Stimulated activated CD8-positive, alpha-beta memory T cell treated with anti-CD3 and anti-CD28 coated beads, Interleukin-7, amount 100 ng/mL, for 48 hours (primary cell): ENCODE measurements around the gene LYZL1.
"Not testable (repeated sequence)": the region's sequence is repeated elsewhere in the genome, so short reads cannot be mapped to it uniquely, and the experiment has no call there.

Source experiments
- DNase-seq, 2 donors: peaks; one replicate each; pipeline ENCODE4 v3.0.0-alpha.2; 2020; ENCODE audit warnings: low read depth in 1 of 2; ENCODE audit errors: extremely low read depth in 1 of 2

LYZL1 gene

DNA sequence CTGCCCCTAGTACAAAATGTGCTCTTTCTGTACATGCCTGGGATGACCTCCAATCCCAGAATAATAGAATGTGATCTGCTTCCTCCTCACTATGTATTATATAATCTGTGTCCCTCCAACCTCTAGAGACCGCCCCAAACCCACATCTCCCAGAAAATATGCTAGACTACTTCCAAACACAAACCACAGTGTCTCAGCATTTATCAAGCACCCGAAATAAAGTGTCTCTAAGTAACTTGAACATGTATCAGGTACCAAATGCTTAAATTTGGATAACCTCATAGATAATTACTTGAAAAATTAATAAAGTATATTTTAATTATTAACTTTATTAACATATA lies 16.1 kb downstream of the LYZL1 start:
- DNase-seq: no peak

DNA sequence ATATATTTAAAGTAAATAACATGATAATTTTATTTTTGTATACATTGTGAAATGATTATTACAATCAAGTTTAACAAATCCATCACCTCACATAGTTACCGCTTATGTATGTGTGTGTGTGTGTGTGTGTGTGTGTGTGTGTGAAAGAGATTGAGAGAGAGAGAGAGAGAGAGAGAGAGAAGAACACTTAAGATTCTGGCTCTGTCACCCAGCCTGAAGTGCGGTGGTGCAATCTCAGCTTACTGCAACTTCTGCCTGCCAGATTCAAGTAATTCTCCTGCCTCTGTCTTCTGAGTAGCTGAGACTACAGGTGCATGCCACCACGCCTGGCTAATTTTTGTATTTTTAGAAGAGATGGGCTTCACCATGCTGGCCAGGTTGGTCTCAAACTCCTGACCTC lies 17.8 kb downstream of the LYZL1 start:
- no peak for DNase-seq

DNA sequence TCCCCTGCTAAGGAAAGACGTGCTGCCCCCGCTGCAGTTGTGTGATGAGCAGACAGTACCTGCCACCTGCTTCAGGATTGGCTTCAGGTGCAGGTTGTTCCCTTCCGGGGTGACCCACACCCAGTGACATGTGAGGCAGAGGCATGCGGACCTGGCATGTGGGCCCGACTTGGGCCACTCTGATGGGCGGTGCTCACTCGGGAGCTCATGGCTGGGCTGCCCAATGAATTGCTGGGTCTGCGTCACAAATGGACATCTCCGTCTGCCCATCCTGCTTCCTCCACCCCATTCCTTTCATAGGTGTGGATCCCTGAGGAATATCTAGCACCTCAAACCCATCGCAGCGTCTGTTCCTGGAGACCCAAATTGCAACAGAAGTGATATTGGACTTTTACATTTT lies 19.3 kb downstream of the LYZL1 start:
- not testable (repeated sequence) for DNase-seq

DNA sequence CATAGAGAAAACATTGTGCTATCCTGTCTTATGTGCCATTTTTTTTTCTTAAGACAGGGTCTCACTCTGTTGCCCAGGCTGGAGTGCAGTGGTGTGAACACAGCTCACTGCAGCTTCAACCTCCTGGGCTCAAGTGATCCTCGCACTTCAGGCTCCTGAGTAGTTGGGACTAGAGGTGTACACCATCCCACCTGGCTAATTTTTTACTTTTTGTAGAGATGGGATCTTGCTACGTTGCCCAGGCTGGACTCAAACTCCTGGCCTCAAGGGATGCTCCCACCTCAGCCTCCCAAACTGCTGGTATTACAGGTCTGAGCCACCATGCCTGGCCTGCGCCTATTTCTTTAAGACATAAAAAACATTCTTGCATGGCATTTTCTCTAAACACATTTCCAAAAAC lies 20.6 kb downstream of the LYZL1 start:
- DNase-seq: no peak

DNA sequence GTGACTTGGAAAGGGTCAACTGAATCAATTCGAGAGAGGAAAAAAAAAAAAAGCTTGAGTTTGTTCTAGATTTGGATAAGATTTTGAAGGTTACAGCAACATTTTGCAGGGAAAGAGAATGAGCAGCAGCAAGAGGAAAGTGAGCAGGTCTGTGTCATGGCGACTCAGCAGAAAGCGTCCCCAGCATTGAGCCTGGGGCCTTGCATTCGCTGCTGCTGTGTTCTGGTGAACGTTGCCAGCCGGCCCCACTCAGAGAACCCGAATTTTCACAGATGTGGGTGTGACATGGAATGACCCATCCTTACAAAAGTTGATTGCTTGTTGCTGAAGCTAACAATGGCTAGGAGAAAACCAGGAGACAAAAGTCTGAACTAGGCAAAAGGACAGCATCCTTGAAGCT lies 21.6 kb downstream of the LYZL1 start:
- not testable (repeated sequence) for DNase-seq

DNA sequence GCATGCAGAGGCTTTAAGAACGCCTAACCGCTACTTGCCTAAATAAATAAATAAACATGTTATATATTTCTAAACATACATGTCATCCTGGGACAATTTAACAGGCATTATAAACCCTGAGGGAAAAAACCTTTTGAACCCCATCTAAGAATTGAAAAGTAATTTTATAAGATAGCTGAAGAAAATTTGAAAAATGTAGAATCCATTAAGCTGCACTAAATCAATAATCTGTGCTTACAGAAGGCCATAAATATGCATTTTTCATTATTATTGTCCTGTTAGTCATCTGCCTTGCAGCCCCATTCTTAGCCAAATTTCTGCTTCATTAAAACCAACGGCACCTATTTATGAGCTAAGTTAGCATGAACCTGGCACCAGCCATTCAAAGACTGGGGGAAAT lies 24.2 kb downstream of the LYZL1 start:
- DNase-seq: no peak

DNA sequence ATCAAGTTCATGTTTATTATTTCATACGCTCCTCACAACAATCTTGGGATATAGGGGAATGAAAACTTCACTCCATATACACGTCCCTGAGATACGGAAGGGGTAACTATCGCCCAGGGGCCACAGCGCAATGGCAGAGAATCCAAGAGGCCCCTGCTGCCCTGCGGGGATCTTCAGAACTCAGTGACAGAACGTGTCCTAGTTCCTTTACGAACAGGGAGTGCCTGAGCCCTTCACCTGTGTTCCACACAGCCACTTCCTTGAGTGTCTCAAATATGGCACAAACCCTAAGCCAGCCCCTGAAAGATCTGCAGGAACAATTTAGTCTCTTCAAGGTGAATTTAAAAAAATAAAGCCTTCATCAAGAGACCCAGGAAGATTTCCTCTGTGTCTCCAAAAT lies 25.9 kb downstream of the LYZL1 start:
- no peak for DNase-seq

DNA sequence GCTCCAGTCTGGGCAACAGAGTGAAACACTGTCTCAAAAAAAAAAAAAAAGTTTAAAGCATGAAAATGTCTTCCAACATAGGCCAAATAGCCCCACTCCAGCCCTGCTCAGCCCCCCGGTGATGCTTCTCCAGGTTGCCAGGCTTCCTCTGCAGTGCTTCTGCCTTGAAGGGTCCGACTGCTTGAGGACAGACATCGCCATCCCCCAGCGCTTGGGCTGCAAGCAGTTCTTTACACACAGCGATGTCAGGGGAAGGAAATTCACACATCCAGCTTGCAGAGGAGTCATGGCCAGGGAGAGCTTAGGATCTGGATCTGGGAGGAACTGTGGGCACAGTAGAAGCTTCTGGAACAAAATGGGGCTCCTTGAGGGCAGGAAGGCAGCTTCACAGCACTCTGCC lies 26.9 kb downstream of the LYZL1 start:
- DNase-seq: no peak

DNA sequence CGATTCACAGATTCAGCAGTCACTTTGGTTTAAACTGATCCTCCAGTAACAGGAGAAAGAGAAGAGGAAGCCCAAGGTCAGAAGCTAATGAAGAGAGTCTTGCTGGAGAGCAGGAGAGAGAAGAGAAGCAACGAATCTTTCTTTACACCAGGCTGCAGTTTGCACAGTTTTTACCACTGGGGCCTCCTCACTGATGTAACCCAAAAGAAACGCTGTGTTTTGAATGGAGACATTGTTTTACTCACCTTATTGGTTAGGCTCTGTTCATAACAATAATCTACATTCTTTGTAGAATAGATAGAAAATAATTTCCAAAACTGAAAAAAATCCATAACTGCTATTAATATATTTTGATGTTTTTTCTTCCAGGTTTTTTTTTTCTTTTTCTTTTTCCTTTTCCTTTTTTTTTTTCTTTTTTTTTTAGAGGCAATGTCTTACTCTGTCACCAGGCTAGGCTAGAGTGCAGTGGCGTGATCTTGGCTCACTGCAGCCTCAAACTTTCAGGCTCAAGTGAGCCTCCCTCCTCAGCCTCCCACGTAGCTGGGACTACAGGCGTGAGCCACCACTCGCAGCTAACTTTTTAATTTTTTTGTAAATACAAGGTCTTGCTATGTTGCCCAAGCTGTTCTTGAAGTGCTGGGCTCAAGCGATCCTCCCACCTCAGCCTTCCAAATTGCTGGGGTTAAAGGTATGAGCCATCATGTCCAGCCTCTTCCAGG lies 27.6 kb downstream of the LYZL1 start:
- DNase-seq: no peak

DNA sequence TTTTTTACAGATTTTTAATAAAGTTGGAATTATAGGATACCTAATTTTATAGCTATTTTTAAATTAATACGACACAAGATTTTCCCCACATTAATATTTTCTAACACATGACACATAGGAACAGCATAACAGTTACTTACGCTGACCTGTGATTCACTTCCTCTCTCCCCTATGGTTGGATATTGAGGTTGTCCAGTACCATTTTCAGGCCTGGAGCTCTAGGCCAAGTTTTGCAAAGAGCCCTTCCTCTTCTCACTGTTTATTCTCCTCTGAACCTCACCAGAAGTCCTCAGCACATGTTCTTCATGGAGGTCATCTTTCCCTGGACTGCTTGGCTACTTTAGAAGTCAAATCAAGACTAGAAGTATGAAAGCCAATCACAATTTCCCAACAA lies 28.2 kb downstream of the LYZL1 start:
- no peak for DNase-seq

DNA sequence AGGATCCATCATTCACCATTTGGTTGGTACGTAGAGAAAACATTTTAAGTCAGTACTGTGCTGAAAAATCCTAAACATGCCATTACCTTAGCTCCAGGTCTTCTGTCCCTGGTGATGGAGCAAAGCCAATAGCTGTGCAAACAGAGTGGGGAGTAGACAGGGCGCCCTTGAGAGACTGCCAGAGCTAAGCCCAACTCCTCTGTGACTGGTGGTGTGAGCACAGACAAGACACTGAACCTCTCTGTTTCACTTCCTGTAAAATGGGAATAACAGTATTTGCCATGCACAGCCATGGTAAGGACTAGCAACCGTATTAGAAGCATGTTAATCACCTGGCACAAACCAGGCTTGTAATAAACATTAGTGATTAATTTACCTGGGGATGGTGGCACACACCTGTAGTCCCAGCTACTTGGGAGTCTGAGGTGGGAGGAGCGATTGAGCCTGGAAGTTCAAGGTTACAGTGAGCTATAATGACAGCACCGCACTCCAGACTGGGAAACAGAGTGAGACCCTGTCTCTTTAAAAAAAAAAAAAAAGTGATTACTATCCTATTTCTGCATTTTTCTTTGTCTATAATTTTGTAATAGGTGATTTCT lies 28.7 kb downstream of the LYZL1 start:
- no peak for DNase-seq

DNA sequence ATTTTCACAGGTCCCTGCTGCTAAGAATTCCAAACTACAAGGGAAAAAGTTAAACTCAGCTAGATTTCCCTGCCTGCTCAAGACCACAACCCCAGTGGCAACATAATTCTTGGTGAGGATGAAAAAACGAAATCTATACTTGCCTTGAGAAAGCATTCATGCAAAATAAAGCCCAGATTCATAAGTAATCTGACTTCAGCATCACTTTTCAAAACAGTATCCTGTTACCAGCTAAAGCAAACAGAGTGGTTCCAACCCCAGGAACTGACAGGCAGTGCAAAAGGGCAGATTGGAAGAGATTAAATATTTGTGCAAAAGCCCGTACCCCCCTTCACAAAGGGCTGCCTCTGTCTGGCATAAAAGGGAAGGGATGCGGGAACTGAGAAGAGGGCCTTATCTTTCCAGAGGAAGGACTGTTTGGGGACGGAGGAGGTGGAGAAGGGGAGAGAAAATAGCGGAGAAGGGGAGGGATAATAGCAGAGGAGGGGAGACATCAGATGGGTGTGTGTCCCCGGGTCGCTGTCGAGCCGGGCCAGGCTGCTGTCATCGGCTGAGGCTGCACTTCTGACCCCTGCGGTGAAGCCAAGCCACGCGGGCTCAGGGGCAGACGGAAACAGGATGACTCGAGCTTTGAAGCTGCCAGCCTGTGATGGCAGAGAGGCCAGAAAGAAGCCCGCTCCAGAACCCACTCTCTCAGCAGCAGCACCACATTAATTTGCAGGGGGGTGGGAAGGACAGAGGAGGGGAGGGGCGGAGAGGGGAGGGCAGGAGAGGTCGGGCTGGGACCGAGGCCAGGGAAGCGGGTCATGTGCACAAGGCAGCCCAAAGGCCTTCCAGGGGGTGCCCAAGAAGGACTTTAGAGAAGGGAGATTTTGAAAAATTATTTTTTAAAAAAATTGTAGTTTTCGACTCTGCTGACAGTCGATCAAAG lies 29.5 kb downstream of the LYZL1 start:
- DNase-seq: peak in 1 of 2 donors; percentile 11

DNA sequence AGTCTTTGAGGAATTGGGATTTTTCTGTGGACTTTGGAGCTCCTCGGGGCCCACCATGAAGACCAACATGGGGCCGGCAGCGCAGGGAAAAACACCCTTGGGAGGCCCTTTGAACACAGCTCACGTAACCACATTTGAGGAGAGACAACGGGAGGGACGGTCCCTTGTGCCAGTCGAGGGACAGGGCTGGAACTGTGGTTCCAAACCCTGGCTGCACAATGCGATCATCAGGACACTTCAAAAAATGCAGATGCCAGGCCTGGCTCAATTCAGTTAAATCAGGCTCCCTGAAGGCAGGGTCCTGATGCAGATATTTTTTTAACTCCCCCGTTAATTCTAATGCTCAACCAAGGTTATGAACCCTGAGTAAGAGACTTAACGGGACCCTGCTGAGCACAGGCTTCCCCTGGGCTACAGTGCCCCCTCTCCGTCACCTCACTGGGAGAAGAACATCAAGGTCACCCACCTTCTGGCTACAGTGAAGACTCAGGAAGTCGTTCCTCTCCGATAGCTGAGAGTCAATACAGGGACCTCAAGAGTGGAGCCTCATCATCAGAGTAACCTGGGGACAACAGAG lies 30.4 kb downstream of the LYZL1 start:
- no peak for DNase-seq

DNA sequence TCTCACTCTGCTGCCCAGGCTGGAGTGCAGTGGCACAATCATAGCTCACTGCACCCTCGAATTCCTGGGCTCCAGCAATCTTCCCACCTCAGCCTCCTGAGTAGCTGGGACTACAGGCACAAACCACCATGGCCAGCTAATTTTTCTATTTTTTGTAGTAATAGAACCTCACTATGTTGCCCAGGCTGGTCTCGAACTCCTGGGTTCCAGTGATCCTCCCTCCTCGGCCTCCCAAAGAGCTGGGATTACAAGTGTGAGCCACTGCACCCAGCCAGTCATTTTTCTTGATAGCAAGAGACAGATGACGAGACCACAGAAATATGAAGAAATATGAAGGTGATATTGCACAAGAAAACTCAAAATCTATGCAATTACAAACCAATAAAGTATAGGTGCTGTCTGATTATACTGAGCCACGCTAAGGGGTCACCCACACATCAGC lies 31.8 kb downstream of the LYZL1 start:
- not testable (repeated sequence) for DNase-seq

DNA sequence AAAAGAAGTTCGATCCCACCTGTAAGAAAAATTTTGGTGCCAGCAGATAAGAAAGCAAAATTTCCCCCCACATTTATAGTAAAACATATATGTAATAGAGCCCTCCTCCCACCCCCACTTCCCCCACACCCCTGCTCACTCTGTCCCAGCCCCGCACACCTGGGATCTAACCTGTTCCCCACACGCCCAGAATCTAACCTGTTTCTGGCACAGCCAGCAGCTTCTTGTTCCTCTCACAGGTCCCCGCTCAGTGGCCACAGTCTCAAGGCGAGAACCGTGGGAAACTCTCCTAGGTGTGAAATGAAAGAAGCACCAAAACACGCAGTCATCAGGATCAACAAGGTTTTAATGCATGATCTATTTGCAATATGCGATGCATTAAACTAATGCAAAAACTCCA lies 32.8 kb downstream of the LYZL1 start:
- DNase-seq: no peak

DNA sequence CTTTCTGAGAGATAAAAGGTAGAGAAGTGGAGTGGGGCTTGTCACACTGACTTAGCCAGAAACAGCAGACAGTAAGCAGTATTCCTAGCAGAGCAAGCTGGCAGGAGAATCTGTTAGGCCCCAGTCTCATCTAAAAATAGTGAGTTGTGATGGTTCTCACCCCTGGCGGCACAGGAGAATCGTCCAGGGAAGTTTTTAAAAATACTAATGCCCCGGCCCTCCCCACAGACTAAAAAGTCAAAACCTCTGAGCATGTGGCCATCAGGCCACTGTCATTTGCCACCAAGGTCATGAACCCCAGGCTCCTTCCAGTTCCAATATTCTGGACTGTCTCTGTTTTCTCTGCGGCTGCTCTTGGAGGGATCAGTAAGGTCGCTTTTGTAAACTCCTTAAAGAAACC lies 34.0 kb downstream of the LYZL1 start:
- DNase-seq: no peak

DNA sequence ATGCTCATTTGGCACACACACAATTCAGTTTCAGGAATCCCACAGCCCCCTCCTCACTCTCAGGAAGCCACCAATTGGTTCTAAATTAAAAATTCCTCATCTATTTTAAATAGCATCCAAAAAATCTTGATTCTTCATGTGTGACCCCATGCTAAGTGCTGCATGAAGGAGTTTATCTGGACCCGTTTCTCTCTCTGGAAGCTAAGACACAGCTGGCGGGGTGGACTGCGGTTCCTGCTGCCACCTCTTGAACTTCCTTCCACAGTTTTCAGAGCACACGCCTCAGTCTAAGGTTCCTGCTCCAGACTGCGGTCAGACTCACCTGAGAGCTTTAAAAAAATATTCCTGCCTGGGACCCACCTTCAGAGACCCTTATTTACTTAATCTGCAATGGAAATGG lies 34.5 kb downstream of the LYZL1 start:
- no peak for DNase-seq

DNA sequence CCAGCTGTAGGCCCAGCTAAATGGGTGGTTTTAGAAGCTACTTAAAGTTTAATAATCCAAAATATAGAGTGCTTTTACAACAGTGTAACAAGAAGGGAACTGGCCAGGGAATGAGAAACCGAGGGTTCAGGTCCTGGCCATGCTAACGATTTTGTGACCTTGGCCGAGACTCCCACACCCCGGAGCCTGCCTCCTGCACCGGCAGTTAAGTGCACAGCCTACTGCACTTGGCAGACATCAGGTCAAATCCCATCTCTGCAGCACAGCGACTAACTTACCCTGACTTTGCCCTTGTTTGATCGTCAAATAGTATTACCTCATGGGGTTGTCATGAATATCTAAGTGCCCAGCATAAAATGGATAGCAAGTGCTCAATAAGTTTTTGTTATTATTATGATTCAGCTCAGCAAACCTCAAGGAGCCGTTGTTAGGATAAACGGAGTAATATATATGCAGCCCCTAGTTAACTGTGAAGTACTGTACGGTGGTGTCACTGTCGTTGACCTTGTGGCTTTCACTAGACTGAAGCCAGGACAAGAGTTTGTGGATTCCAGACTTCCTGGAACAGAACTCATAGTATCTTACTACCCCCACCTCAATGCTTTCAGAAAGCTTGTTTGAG lies 35.5 kb downstream of the LYZL1 start:
- DNase-seq: no peak

DNA sequence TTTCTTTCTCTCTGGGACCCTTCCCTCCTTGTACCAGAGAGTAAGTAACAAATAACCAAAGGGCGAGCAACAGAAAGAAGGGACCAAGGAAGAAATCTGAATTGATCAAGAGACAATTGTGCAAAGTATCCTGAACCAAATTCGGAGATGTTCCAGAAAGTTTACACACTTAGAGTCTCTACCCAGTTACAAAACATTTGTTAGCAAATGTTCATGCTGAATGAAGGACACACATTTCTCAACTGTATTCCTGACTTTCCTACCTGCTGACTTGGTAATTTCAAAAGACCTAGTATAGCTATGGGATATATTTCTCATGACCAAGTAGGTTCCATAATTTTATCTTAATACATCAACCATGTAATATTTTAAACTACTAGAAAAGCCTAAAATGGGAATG lies 37.4 kb downstream of the LYZL1 start:
- no peak for DNase-seq

DNA sequence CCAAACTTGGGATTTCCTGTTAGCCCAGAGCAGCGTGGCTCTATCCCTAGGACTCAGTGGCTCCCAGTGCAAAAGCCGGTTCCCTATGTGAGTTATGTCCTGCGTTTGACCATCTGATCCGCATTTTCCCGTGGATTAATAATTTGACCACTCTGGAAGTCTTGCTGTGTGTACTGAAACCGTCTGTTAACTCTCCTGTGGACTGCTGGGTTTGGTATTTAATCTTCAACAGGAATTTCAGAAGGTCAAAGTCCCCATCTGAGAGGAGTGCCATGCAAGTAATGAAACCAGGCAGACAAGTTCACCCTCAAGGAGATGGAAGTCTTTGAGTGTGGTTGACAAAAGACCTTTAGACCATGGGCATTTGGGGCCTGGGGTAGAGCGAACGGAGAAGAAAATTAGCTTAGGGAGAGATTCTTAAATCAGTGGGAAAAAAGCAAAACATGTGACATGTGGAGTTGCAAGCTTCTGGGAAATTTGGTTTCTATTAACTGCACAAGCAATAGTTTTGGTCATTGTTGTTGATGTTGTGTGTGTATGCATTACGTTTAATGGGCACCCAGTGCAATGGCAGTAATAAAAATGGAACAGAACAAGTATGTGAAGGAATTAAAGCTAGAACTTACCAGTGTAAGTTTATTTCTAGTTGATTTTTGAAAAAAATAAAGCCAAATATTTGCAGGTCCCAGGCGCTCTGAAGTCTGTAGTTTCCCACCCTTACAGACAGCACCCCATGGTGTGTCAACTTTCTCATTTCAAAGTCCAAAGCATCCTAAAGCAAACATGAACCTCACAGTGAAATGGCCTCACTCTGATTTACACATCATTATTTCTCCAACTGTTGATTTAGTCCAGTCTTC lies 38.2 kb downstream of the LYZL1 start:
- no peak for DNase-seq
